ENCODE data around the gene FYB1.

Gene FYB1

GRCh38 chr5:39121315-39121714, 98.0 kb downstream of the FYB1 start:
- no peak for DNase-seq (ENCODE audit: low spot score)

- no peak for DNase-seq (ENCODE audit: low spot score)
These were observed 99.3 kb downstream of the FYB1 start for GRCh38 chr5:39120052-39120420.

- DNase-seq (ENCODE audit: low spot score), result no peak
These were observed 99.8 kb downstream of the FYB1 start for GRCh38 chr5:39119404-39120051.

GRCh38 chr5:39118638-39119037, 100.7 kb downstream of the FYB1 start:
- DNase-seq (ENCODE audit: low spot score), result no peak

- DNase-seq (ENCODE audit: low spot score), result no peak
These were observed 102.0 kb downstream of the FYB1 start for GRCh38 chr5:39117401-39117800.

GRCh38 chr5:39116344-39117170, 102.8 kb downstream of the FYB1 start:
- DNase-seq (ENCODE audit: low spot score), result no peak

- no peak for DNase-seq (ENCODE audit: low spot score)
These were observed 103.6 kb downstream of the FYB1 start for GRCh38 chr5:39115644-39116343.

- DNase-seq (ENCODE audit: low spot score), result no peak
These were observed 105.2 kb downstream of the FYB1 start for GRCh38 chr5:39114155-39114554.

GRCh38 chr5:39113354-39113953, 105.9 kb downstream of the FYB1 start:
- no peak for DNase-seq (ENCODE audit: low spot score)

GRCh38 chr5:39109606-39110005, 109.8 kb downstream of the FYB1 start:
- DNase-seq (ENCODE audit: low spot score), result no peak

- no peak for DNase-seq (ENCODE audit: low spot score)
These were observed 110.4 kb downstream of the FYB1 start for GRCh38 chr5:39108987-39109386.

- no peak for DNase-seq (ENCODE audit: low spot score)
These were observed 112.0 kb downstream of the FYB1 start for GRCh38 chr5:39107350-39107749.

GRCh38 chr5:39106322-39106721, 113.0 kb downstream of the FYB1 start:
- no peak for DNase-seq (ENCODE audit: low spot score)

GRCh38 chr5:39104221-39104620, 115.1 kb downstream of the FYB1 start:
- no peak for DNase-seq (ENCODE audit: low spot score)

GRCh38 chr5:39102684-39103155, 116.6 kb downstream of the FYB1 start:
- no peak for DNase-seq (ENCODE audit: low spot score)

GRCh38 chr5:39100851-39101396, 118.4 kb downstream of the FYB1 start:
- no peak for DNase-seq (ENCODE audit: low spot score)

- no peak for DNase-seq (ENCODE audit: low spot score)
These were observed 119.0 kb downstream of the FYB1 start for GRCh38 chr5:39100301-39100850.

- DNase-seq (ENCODE audit: low spot score), result no peak
These were observed 119.5 kb downstream of the FYB1 start for GRCh38 chr5:39099831-39100230.

GRCh38 chr5:39093352-39093751, 126.0 kb downstream of the FYB1 start:
- DNase-seq (ENCODE audit: low spot score), result no peak

GRCh38 chr5:39092581-39093351, 126.6 kb downstream of the FYB1 start:
- DNase-seq (ENCODE audit: low spot score), result no peak

GRCh38 chr5:39091940-39092580, 127.3 kb downstream of the FYB1 start:
- no peak for DNase-seq (ENCODE audit: low spot score)
